ENCODE measurements around the gene IRF9. TPM values are rescaled to one million over a fixed set of nuclear protein-coding genes. Genes with fewer than 3 reads are reported as not detected.

Gene IRF9
- total and polyA plus RNA-seq, 11 donors: 23.4 to 169 (median 29.8) TPM

DNA sequence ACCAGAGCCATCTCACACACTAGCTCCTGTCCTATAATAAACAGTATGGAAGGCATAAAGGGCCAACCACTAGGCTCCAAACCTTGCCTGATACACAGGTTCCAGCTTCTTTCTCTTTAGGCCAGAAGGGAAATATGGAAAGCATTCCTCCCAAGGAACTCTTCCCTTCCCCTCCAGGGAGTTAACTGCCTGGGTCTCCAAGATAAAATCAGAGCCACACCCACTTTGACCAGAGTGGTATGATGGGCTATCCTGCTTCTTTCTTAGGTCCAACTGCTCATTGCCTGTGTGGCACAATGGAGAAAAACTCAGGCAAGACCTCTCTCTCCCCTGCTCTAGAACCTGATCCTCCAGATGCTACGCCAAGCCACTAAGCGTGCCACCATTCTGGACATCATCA, 46.6 kb downstream of the IRF9 start:
- H3K27me3 ChIP-seq: no peaks in the 10 kb centered on the region
- DNase-seq: no peak
- H3K4me1 ChIP-seq: peaks cover 0 to 13% (median 2%) of the 10 kb centered on the region in 12 donors
- 96 to 100% (median 99%) methylated on average over 2 of the region's 2 CpGs for WGBS, 4 donors
- H3K9me3 ChIP-seq: no peaks in the 10 kb centered on the region
- H3K27ac ChIP-seq: no peak overlapping the region
- intact Hi-C loops (cut with DNase I): no loop called here
- no peak for TF ChIP-seq POLR2A (IDR thresholded peaks at IDR 0.05)
- TF ChIP-seq, protein P1, sequence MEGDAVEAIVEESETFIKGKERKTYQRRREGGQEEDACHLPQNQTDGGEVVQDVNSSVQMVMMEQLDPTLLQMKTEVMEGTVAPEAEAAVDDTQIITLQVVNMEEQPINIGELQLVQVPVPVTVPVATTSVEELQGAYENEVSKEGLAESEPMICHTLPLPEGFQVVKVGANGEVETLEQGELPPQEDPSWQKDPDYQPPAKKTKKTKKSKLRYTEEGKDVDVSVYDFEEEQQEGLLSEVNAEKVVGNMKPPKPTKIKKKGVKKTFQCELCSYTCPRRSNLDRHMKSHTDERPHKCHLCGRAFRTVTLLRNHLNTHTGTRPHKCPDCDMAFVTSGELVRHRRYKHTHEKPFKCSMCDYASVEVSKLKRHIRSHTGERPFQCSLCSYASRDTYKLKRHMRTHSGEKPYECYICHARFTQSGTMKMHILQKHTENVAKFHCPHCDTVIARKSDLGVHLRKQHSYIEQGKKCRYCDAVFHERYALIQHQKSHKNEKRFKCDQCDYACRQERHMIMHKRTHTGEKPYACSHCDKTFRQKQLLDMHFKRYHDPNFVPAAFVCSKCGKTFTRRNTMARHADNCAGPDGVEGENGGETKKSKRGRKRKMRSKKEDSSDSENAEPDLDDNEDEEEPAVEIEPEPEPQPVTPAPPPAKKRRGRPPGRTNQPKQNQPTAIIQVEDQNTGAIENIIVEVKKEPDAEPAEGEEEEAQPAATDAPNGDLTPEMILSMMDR (IDR thresholded peaks at IDR 0.05): no peak
- peaks cover 0 to 80% (median 62%) of the 10 kb centered on the region in 9 donors for H3K36me3 ChIP-seq
- H3K4me3 ChIP-seq: no peak overlapping the region
- no peak for ATAC-seq

DNA sequence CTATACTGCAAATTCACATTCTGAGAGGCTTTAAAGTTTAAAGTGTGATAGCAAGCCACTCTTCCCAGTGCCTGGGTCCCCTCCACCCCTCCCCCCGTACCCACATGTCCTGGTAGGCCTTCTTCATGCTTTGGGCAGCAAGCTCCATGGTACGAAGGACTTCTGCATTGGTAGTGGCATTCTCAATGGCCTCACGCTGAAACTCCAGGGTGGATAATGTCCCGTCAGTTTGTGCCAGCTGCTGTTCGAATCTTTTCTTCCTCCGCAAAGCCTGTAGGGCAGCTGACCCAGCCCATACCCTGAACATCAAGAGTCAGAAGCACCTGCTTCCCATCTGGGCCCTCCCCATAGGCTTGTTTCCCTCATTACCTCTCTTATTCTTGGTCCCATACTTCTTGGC, 50.2 kb downstream of the IRF9 start:
- TF ChIP-seq, protein P1 (IDR thresholded peaks at IDR 0.05): no peak
- TF ChIP-seq POLR2A (IDR thresholded peaks at IDR 0.05): no peak
- no peak for ATAC-seq
- H3K4me3 ChIP-seq: no peak overlapping the region
- H3K36me3 ChIP-seq: peaks cover 0 to 59% (median 48%) of the 10 kb centered on the region in 9 donors
- H3K27me3 ChIP-seq: no peaks in the 10 kb centered on the region
- no peaks in the 10 kb centered on the region for H3K9me3 ChIP-seq
- intact Hi-C loops (cut with DNase I): no loop called here
- H3K27ac ChIP-seq: no peak overlapping the region
- H3K4me1 ChIP-seq: peaks cover 3 to 38% (median 20%) of the 10 kb centered on the region in 12 donors
- 91 to 97% (median 92%) methylated on average over 6 of the region's 6 CpGs for WGBS, 4 donors
- DNase-seq: no peak

DNA sequence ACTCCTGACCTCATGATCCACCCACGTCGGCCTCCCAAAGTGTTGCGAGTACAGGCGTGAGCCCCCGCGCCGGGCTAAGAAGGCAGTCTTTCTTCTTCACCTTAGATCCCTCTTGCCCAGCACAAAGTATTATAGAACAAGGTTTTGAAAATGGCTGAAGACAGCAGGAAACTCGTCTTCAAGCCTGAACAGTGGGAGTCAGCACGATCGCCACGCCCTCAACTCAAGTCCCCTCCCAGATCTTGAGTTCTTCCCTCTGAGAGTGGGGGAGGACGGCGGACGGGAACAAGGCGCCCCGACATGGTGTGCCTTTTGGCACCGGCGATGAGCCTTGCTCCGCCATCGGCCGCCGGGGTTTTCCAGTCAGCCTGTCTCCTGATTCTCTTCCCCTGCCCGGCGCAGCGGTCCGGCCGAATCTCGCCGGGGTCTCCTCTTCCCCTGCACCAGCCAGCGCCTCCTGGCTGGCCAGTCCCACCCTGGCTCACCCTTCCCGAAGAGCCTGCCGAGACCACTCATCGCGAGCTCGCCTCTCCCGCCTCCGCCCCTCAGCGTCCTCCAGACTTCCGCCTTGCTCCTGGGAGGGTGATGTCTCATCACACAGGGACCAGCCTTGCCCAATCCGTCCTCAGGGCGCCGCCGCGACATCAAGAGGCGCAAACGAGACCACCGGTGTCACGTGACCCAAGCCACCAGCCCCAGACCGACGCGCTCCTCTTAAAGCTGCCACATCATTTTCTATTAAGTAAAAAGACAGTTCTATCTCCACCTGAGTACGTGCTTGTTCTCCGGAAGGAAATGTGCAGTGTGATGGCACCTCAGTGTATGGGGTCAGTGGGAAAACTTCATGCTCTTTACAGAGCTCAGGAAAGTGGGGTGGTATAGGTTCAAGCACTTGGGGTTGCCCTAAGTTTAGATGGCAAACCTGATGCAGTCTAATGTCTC, 52.1 kb downstream of the IRF9 start, which contains the start of gene CHMP4A:
Gene CHMP4A, minus strand, starts transcription at position 565 of the 942 bp plus-strand sequence. Its CDS starts 49 bp downstream, at position 516.
- Histone ChIP-seq H3K4me3 (peak within 1 kb of the TSS; percentile 67 to 98 (median 85)), H3K9me3 (no peaks in the 10 kb centered on the region), H3K4me1 (peaks cover 3 to 39% (median 21%) of the 10 kb centered on the region in 12 donors), H3K27me3 (no peaks in the 10 kb centered on the region), H3K27ac (peak within 1 kb of the TSS; percentile 92 to 100 (median 96)), H3K36me3 (peaks cover 0 to 53% (median 42%) of the 10 kb centered on the region in 9 donors)
- TF ChIP-seq, protein P1 (IDR thresholded peaks at IDR 0.05): peak in 6 of 12 donors; percentile 9 to 48 (median 28)
- TF ChIP-seq POLR2A (IDR thresholded peaks at IDR 0.05): peak in 1 of 2 donors; percentile 90
- intact Hi-C loops (cut with DNase I): loop anchor here in 1 of 10 donors (1.0 kb wide), 1 partner anchor 29 kb away; the partner anchor contains the start of gene TINF2
- peak; percentile 97 to 99 (median 97) for DNase-seq
- WGBS, 4 donors: 0 to 1% (median 0%) methylated on average over 43 to 53 of the region's 53 CpGs
- peak; percentile 91 to 95 (median 93) for ATAC-seq
